Skin epidermis (tissue), 12 donors: ENCODE results near the gene HSPB6.
"Not testable (repeated sequence)": the region's sequence is repeated elsewhere in the genome, so short reads cannot be mapped to it uniquely, and the experiment has no call there.

Experiments
- H3K27ac ChIP-seq, 21 experiments: fragments of 200-600 bp; sonication (generic) in 11 of 21; one replicate each; pipeline ENCODE4 v1.5.0; 2020; ENCODE audit warnings: mild to moderate bottlenecking in 3 of 21, inconsistent platforms in 2 of 21, moderate library complexity in 2 of 21
- H3K4me3 ChIP-seq, 7 experiments: fragments of 200-600 bp; sonication (generic) in 2 of 7; one replicate each; pipeline ENCODE4 v1.5.0; 2020; ENCODE audit warnings: inconsistent platforms in 2 of 7, mild to moderate bottlenecking in 2 of 7, moderate library complexity in 1 of 7

Gene HSPB6

DNA sequence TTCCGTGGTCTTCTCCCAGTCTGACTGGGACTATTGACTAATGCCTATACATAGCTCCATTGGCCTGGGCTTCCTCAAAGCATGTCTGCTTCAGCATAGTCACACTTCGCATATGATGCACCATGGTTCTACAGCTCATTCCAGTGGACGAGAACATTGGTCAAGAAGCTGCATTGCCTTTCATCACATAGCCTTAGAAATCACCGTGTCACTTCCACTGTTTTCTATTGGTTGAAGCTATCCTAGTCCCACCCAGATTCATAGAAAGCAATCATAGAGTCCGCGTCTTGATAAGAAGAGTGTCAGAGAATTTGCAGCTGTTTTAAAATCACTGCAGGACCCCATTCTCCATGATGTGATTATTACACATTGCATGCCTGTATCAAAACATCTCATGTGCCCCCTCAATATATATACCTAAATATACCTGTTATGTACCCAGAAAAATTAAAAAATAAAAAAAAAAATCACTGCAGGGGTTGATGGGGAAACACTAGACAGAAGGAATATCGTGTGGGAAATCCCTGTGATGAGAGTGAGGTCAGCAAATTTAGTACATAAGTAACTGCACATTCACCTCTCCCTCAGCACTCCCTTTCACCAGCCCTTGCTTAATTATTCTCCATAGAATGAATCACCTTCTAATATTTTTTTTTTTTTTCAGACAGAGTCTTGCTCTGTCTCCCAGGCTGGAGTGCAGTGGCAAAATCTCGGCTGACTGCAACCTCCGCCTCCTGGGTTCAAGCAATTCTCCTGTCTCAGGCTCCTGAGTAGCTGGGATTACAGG is 16.4 kb upstream of the HSPB6 start:
- H3K27ac ChIP-seq, result no peak overlapping the region
- H3K4me3 ChIP-seq, result no peak overlapping the region

DNA sequence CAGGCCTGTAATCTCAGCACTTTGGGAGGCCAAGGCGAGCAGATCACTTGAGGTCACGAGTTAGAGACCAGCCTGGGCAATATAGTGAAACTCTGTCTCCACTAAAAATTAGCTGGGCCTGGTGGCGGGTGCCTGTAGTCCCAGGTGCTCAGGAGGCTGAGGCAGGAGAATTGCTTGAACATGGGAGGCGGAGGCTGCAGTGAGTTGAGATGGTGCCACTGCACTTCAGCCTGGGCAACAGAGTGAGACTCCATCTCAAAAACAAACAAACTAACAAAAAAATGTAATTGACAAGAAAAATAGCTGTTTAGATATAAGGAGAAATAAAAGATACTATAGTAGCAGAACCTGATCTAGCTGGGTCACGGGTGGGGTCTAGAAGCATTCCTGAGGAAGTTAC is 15.5 kb upstream of the HSPB6 start:
- not testable (repeated sequence) for H3K27ac ChIP-seq, H3K4me3 ChIP-seq

DNA sequence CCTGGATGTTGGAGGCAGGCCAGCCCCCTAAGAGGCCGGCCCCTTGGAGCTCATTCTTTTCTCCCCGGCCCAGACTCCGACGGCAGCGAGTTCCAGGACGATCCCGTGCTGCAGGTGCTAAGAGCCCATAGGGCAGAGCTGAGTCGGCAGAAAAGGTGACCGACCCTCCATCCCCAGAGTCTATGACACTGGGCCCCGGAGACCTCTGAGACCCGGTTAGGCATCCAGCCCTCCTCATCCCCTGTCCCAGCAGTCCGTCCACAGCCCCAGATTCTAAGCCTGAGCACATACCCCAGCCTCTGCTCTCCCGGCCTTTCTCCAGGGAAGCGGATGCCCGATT is 11.2 kb upstream of the HSPB6 start:
- no peak overlapping the region for H3K4me3 ChIP-seq
- no peak overlapping the region for H3K27ac ChIP-seq

DNA sequence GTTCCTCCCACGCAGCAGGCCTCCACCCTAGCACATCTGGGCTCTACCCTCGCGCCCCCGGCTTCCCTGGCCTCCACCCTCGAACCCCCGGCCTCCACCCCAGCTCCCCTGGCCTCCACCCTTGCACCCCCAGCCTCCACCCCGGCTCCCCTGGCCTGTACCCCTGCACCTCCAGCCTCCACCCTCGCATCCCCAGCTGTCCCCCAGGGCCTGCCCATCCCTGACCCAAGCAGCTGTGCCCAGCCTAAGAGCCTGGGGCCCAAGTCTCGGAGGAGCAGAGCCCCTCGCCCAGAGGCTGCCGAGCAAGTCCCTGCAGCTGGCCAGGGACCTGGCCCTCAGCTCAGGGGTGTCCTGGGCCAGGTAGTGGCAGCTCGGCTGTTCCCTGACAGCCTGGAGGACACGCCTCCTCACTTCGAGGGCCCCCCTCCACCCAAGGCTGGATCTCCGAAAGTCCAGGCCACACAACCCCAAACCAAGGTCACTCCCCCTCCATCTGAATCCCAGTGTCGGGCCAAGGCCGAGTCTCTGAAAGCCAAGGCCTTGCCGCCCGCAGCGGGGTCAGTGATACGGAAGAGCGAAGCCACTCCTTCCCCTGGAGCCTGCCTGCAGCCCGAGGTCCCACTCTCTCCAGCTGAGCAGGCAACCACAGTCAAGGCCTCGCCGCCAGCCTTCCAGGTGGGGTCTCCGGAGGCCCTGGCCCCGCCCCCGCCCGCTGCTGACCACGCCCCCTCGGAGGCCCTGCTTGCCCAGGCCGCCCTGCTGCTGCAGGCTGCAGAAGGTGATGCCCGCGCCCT is 10.7 kb upstream of the HSPB6 start:
- no peak overlapping the region for H3K4me3 ChIP-seq
- no peak overlapping the region for H3K27ac ChIP-seq

DNA sequence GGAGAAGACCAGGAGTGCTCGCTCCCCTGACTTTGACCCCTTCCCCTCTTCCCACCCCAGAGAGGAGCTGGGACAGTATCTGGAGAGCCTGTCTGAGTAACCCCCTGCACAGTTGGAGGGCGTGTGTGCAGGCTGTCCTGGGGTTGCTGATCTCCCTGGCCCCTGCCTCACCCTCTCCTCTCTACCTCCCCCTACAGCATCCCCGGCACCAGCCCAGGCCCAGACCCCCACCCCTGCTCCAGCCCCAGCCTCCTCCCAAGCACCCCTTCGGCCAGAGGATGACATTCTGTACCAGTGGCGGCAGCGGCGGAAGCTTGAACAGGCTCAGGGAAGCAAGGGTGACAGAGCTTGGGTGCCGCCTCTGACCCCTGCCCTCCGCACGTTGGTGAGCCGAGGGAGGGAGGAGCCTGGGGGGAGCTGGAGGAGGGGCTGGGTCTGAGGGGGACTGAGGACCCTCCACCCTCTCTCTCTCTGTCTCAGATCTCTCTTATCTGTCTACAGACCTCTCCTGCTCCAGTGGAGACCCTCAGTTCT is 9.8 kb upstream of the HSPB6 start:
- H3K27ac ChIP-seq, result no peak overlapping the region
- no peak overlapping the region for H3K4me3 ChIP-seq

DNA sequence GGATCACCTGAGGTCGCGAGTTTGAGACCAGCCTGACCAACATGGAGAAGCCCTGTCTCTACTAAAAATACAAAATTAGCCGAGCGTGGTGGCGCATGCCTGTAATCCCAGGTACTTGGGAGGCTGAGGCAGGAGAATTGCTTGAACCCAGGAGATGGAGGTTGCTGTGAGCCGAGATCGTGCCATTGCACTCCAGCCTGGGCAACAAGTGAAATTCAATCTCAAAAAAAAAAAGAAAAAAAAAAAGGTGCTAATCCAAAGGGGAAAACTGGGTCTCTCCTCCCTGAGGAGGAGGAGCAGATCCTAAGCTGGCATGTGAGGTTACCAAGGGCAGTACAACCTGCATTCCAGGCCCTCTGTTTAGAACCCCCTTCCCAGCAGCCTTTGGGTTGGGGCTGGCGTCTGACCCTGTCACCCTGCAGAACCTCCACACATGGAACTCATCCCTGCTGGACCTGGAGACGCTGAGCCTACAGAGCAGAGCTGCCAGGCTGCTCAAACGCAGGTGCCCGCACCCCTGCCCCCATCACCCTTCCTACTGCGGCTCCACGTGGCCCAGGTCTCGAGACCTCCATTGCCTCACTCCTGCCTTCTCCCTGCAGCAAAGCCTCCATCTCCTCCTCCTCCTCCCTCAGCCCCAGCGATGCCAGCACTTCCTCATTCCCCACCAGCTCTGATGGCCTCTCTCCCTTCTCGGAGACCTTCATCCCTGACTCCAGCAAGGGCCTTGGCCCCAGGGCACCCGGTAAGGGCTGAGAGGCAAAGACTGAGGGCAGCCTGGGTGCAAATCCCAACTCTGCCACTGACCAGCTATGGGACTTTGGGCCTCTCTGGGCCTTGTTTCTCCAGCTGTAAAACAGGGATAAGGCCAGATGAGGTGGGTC is 7.8 kb upstream of the HSPB6 start:
- Histone ChIP-seq H3K27ac (no peak overlapping the region), H3K4me3 (no peak overlapping the region)

DNA sequence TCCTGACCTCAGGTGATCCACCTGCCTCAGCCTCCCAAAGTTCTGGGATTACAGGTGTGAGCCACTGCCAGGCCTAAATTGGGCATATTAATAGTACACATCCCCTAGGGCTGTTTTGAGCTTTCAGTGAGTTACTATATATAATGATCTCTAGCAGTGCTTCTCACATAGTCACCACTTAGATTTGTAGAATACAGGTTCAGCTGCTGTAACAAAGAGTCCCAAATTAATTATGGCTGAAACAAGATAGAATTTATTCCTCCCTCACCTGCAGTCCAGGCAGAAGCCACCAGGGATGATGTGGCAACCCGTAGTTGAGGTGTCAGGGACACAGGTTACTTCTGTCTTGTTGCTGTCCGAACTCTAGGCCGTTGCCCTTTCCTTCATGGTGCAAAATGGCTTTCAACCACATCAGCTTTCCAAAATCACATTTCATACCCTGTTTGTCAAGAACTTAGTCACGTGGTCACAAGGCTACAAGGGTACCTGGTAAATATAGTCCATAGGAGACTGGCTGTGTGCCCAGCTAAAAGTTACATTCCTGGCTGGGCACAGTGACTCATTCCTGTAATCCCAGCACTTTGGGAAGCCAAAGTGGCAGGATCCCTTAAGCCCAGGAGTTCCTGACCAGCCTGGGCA is 4.0 kb upstream of the HSPB6 start:
- Histone ChIP-seq H3K4me3 (no peak overlapping the region), H3K27ac (no peak overlapping the region)

DNA sequence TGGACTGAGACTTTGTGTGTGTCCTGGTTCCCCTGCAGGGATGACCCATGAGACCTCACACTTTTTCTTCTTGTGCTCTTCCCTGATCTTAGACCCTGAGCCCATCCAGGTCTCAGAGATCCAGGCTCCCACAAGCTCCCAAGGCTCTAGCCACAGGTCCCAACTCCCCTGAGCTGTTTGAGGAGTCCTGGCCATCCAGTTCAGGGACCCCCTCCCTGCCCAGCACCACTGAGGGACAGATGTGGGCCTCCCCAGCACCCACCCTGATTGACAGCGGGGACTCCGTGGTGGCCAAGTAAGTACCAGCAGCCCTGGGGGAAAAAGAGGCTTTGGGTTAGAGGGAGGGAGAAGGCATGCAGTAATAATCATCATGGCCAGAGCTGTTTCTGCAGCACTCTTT is 2.9 kb upstream of the HSPB6 start:
- Histone ChIP-seq H3K27ac (no peak overlapping the region), H3K4me3 (no peak overlapping the region)

DNA sequence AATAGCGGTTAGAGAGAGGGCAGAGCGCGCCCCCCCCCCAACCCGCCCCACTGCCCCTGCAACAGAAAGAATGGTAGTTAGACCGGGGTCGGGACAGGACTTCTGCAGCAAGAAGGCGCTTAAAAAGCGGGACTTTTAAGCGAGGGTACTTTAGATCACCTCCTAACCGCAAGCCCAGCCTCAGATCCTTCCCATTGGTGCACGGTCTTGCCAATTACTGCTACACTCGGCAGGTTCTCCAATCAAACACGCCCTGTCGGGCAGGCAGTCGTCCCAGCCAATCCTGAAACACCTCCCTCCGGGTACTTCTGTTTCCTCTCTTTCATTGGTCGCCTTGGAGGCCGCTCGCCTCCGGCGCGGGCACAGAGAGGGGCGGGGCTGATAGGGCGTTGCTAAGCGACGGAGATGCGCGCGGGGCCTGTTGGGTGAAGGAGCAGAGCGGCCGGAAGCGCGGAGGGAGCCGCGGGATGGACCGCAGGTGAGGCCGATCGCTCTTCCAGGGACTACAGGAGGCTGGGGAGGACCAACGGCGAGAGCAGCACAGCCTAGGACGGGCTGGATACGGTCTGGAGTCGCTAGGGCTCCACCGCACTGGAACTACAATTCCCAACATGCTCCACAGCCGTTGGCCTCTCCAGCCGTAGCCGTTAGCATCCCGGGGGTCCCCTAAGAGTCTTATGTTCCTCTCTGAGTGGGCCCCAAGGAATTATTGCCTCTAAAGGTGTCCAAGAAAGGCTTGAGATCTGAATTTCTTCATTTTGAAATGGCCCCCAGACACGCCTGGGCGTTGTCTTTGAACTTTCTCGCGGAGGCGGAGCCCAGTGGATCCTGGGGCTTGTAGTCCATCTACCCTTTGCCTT is 1.1 kb upstream of the HSPB6 start, which contains the start of gene PROSER3:
Gene PROSER3 (plus strand): TSS at position 428 of the 860 bp plus-strand sequence. CDS start 40 bp downstream, at position 468.
- Histone ChIP-seq H3K27ac (peak within 1 kb of the TSS; percentile 63 to 97 (median 92)), H3K4me3 (peak within 1 kb of the TSS; percentile 60 to 99 (median 78))

DNA sequence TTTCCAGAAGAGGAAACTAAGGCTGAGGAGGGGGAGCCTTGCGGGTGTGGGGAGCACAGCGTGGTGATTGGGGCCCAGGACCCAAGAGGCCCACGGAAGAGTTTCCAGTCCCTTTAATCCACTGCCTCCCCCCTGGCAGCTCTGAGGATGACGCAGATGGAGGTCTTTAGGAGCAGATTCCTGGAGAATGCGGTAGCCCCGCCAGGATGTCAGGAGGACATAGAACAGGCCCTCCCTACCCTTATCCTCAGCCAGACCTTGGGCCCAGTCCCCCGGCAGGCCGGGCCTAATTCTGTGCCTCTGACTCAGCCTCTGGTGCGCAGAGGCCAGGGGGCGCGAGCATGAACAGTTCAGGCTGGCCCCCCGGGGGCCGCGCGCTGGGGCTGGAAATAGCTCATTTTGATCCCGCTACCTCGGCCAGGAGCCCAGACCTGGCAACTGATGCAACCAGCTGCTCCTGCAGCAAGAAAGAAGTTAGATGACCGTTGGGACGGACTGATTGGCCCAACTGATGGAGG is 461 bp upstream of the HSPB6 start:
- Histone ChIP-seq H3K27ac (peak overlapping the region; percentile 5 to 97 (median 76)), H3K4me3 (peak overlapping the region; percentile 60 to 99 (median 78))

DNA sequence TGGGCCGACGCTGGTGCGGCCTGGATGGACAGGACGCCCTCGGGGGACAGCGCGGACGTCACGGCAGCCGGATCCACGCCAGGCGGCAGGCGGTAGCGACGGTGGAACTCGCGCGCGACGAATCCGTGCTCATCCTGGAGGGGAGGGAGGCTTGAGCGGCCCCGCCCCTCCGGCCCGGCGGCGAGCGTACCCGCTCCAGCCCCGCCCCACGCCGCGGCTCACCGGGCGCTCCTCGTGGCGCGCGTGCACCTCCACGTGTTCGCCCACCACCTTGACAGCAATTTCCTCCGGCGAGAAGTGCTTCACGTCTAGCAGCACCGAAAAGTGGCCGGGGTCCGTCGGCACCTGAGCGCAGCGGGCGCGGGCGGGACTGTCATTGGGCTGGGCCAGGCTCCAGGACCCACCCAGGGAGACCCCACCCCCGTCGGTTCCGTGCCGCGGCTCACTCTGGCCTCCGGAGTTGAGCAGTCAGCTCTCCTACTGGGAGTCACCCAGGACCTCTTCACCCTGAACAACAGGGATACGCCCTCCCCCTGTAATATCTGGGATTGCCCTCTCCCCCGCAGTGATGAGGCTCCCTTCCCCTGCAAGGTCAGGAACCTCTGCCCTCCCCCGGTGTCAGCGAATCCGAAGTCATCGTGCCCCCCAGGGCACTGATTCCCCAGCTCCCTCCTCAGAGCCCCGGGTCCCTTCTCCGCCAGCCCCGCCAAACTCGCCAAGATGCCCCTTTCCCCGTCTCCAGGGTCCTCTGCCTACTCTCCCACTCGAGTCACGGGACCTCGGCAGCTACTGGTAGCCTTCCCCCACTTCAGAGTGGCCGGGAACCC is 1.1 kb downstream of the HSPB6 start:
- Histone ChIP-seq H3K4me3 (peak overlapping the region; percentile 7 to 76 (median 17)), H3K27ac (peak overlapping the region in 19 of 21 experiments; percentile 0 to 97 (median 75))

DNA sequence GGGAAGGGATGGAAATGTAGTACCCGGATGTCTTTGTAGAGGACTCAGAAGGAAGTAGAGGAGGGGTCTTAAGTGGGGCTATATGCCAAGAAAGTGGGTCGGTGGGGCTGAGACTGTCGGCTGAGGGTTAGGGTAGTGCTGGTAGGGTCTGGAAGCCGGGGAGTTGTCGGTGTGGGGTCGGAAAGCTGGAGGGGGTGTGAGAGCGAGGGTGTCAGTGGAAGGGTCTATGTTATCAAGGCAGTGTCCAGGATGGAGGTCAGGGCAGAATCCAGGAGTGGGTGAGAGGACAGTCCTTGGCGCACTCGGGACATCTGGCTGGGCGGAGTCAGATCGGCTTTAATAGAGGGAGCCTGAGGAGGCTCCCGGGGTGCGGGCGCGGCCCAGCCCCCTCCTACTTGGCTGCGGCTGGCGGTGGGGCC is 1.7 kb downstream of the HSPB6 start:
- peak overlapping the region in 16 of 21 experiments; percentile 5 to 97 (median 75) for H3K27ac ChIP-seq
- peak overlapping the region; percentile 7 to 76 (median 17) for H3K4me3 ChIP-seq

DNA sequence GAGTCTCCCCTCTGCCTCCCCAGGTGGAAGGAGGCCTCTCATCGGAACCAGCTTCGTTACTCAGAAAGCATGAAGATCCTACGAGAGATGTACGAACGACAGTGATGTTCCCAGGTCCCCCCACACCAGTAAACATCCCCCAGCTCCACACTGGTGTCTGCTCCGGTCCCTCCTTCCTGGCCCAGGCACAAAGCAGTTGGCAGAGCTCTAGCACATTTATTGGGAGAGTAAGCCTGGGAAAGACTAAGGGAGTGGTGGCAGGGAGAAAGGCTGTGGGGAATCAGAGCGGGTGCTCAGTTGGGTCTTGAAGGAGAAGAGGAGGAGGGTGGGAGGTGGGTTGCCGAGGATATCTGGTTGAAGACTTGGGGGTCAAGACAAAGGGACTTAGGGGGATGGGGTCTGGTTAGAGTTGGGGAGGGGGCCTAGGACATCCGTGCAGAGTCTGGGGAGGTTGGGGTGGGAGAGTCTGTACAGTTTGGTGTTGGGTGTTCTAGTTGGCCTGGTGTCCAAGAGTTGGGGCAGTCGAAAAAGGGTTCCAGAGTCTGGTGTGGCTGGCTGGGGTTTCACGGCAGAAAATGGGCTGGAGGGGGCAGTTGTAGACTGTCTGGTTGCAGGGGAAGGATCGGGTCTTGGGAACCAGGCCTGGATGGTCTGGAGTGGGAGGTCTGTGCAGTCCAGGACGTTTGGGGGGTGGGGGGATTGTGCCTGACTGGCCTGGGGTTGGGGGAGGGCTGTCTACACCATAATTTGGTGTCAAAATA is 2.3 kb downstream of the HSPB6 start:
- Histone ChIP-seq H3K27ac (peak overlapping the region in 11 of 21 experiments; percentile 48 to 97 (median 76)), H3K4me3 (no peak overlapping the region)

DNA sequence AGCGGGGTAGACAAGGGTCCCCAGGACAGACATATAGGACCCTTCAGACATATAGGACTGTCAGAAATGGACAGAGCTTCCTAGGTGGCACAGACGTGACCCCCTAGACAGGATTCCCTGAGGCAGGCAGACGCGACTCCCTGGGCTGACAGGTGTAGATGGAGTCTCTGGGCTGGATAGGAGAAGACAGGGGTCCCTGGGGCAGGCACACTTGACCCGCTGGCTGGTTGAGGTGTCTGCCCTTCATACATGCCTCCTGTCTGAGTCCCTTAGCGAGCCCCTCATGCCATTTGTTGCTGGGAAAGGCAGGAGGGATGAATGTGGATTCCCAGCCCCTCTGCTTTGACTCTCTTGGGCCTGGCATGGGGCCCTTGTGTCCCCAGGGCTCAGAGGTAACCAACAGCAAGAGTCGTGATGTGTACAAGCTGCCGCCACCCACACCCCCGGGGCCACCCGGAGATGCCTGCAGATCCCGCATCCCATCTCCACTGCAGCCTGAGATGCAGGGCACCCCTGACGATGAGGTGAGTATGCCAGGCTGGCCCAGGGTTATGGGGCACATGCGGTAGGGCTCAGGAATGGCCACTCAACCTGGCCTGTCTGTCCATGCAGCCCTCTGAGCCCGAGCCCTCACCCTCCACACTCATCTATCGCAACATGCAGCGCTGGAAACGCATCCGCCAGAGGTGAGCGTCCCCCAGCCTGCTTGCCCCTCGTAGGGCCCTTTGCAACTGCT is 3.0 kb downstream of the HSPB6 start:
- no peak overlapping the region for H3K27ac ChIP-seq
- H3K4me3 ChIP-seq, result no peak overlapping the region

DNA sequence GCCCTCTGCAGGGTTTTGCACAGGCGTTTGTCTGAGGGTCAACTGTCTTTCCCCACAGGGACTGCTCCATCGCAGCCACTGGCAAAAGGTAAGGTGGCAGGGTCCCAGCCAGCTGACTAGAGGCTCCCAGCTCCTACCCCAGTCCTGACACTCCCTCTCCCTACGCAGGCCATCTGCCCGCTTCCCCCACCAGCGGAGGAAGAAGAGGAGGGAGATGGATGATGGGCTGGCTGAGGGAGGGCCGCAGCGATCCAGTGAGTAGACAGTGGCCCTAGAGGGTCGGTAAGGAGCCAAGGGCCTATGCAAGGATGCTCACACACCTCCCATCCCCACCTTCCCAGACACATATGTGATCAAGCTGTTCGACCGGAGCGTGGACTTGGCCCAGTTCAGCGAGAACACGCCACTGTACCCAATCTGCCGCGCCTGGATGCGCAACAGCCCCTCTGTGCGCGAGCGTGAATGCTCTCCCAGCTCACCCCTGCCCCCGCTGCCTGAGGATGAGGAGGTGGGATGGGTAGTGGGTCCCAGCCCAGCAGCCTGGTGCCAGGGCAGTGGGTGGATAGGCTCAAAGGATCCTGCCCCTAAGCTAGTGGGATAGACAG is 4.0 kb downstream of the HSPB6 start:
- Histone ChIP-seq H3K4me3 (no peak overlapping the region), H3K27ac (no peak overlapping the region)
